Measurements from ENCODE around the gene PKNOX2. TPM values are rescaled to one million over a fixed set of nuclear protein-coding genes. Genes with fewer than 3 reads are reported as not detected.

Gene PKNOX2
- total and polyA plus RNA-seq, 2 donors = 4.7 to 6.5 TPM

- WGBS = 31% methylated on average over 10 of the region's 10 CpGs
- DNase-seq (ENCODE audit: extremely low spot score) = no peak
- no peaks in the 10 kb centered on the region for H3K4me1 ChIP-seq (ENCODE audit: insufficient read depth)
- no peak overlapping the region for H3K4me3 ChIP-seq (ENCODE audit: low read depth, low read length)
- H3K27ac ChIP-seq (ENCODE audit: low read depth) = no peak overlapping the region
- H3K36me3 ChIP-seq (ENCODE audit: insufficient read depth) = no peaks in the 10 kb centered on the region
These were observed 287.0 kb downstream of the PKNOX2 start for GRCh38 chr11:125451400-125452124.

- WGBS = 84% methylated on average over 7 of the region's 7 CpGs
- Histone ChIP-seq H3K4me1 (ENCODE audit: insufficient read depth) (no peaks in the 10 kb centered on the region), H3K27ac (ENCODE audit: low read depth) (no peak overlapping the region), H3K36me3 (ENCODE audit: insufficient read depth) (no peaks in the 10 kb centered on the region), H3K4me3 (ENCODE audit: low read depth, low read length) (no peak overlapping the region)
- no peak for DNase-seq (ENCODE audit: extremely low spot score)
These were observed 287.5 kb downstream of the PKNOX2 start for GRCh38 chr11:125452125-125452470.

GRCh38 chr11:125454047-125454446 lies 289.5 kb downstream of the PKNOX2 start:
- 85% methylated on average over 6 of the region's 6 CpGs for WGBS
- no peaks in the 10 kb centered on the region for H3K36me3 ChIP-seq (ENCODE audit: insufficient read depth)
- DNase-seq (ENCODE audit: extremely low spot score) = no peak
- no peak overlapping the region for H3K4me3 ChIP-seq (ENCODE audit: low read depth, low read length)
- H3K27ac ChIP-seq (ENCODE audit: low read depth) = no peak overlapping the region
- H3K4me1 ChIP-seq (ENCODE audit: insufficient read depth) = no peaks in the 10 kb centered on the region

- 91% methylated on average over 13 of the region's 13 CpGs for WGBS
- no peak overlapping the region for H3K4me3 ChIP-seq (ENCODE audit: low read depth, low read length)
These were observed 291.3 kb downstream of the PKNOX2 start for GRCh38 chr11:125455851-125456250.

GRCh38 chr11:125457814-125458343 lies 293.3 kb downstream of the PKNOX2 start:
- H3K27ac ChIP-seq (ENCODE audit: low read depth) = no peak overlapping the region
- no peak overlapping the region for H3K4me3 ChIP-seq (ENCODE audit: low read depth, low read length)
- no peaks in the 10 kb centered on the region for H3K4me1 ChIP-seq (ENCODE audit: insufficient read depth)
- H3K36me3 ChIP-seq (ENCODE audit: insufficient read depth) = no peaks in the 10 kb centered on the region
- WGBS = 29% methylated on average over 12 of the region's 12 CpGs
- no peak for DNase-seq (ENCODE audit: extremely low spot score)

More at GRCh38 chr11:125455851-125456250, 291.3 kb downstream of the PKNOX2 start:
- Histone ChIP-seq H3K4me1 (ENCODE audit: insufficient read depth) (no peaks in the 10 kb centered on the region), H3K27ac (ENCODE audit: low read depth) (no peak overlapping the region), H3K36me3 (ENCODE audit: insufficient read depth) (no peaks in the 10 kb centered on the region)
- DNase-seq (ENCODE audit: extremely low spot score) = no peak

GRCh38 chr11:125460275-125460674 lies 295.7 kb downstream of the PKNOX2 start:
- H3K4me3 ChIP-seq (ENCODE audit: low read depth, low read length) = no peak overlapping the region
- WGBS = 87% methylated on average over 6 of the region's 6 CpGs
- H3K27ac ChIP-seq (ENCODE audit: low read depth) = no peak overlapping the region
- no peak for DNase-seq (ENCODE audit: extremely low spot score)
- H3K4me1 ChIP-seq (ENCODE audit: insufficient read depth) = no peaks in the 10 kb centered on the region
- no peaks in the 10 kb centered on the region for H3K36me3 ChIP-seq (ENCODE audit: insufficient read depth)

- WGBS = 74% methylated on average over 5 of the region's 5 CpGs
- H3K4me3 ChIP-seq (ENCODE audit: low read depth, low read length) = no peak overlapping the region
- H3K4me1 ChIP-seq (ENCODE audit: insufficient read depth) = no peaks in the 10 kb centered on the region
- no peak for DNase-seq (ENCODE audit: extremely low spot score)
- H3K27ac ChIP-seq (ENCODE audit: low read depth) = no peak overlapping the region
- no peaks in the 10 kb centered on the region for H3K36me3 ChIP-seq (ENCODE audit: insufficient read depth)
These were observed 299.2 kb downstream of the PKNOX2 start for GRCh38 chr11:125463590-125464269.

GRCh38 chr11:125464270-125464662 lies 299.7 kb downstream of the PKNOX2 start:
- DNase-seq (ENCODE audit: extremely low spot score) = no peak
- 80% methylated on average over 4 of the region's 4 CpGs for WGBS
- no peak overlapping the region for H3K27ac ChIP-seq (ENCODE audit: low read depth)

GRCh38 chr11:125464666-125465065 lies 300.1 kb downstream of the PKNOX2 start:
- Histone ChIP-seq H3K27ac (ENCODE audit: low read depth) (no peak overlapping the region), H3K36me3 (ENCODE audit: insufficient read depth) (no peaks in the 10 kb centered on the region), H3K4me1 (ENCODE audit: insufficient read depth) (no peaks in the 10 kb centered on the region), H3K4me3 (ENCODE audit: low read depth, low read length) (no peak overlapping the region)
- WGBS = 93% methylated on average over 8 of the region's 8 CpGs
- DNase-seq (ENCODE audit: extremely low spot score) = no peak

More at GRCh38 chr11:125464270-125464662, 299.7 kb downstream of the PKNOX2 start:
- Histone ChIP-seq H3K4me3 (ENCODE audit: low read depth, low read length) (no peak overlapping the region), H3K36me3 (ENCODE audit: insufficient read depth) (no peaks in the 10 kb centered on the region), H3K4me1 (ENCODE audit: insufficient read depth) (no peaks in the 10 kb centered on the region)

- Histone ChIP-seq H3K4me1 (ENCODE audit: insufficient read depth) (no peaks in the 10 kb centered on the region), H3K4me3 (ENCODE audit: low read depth, low read length) (no peak overlapping the region), H3K36me3 (ENCODE audit: insufficient read depth) (no peaks in the 10 kb centered on the region), H3K27ac (ENCODE audit: low read depth) (no peak overlapping the region)
- 76% methylated on average over 2 of the region's 2 CpGs for WGBS
- no peak for DNase-seq (ENCODE audit: extremely low spot score)
These were observed 300.7 kb downstream of the PKNOX2 start for GRCh38 chr11:125465255-125465654.

GRCh38 chr11:125465701-125466100 lies 301.1 kb downstream of the PKNOX2 start:
- H3K4me3 ChIP-seq (ENCODE audit: low read depth, low read length) = no peak overlapping the region
- no peak for DNase-seq (ENCODE audit: extremely low spot score)
- no peaks in the 10 kb centered on the region for H3K4me1 ChIP-seq (ENCODE audit: insufficient read depth)
- H3K27ac ChIP-seq (ENCODE audit: low read depth) = no peak overlapping the region
- no peaks in the 10 kb centered on the region for H3K36me3 ChIP-seq (ENCODE audit: insufficient read depth)
- WGBS = 51% methylated on average over 5 of the region's 5 CpGs

GRCh38 chr11:125468025-125468424 lies 303.5 kb downstream of the PKNOX2 start:
- H3K4me1 ChIP-seq (ENCODE audit: insufficient read depth) = no peaks in the 10 kb centered on the region
- H3K4me3 ChIP-seq (ENCODE audit: low read depth, low read length) = no peak overlapping the region
- H3K27ac ChIP-seq (ENCODE audit: low read depth) = no peak overlapping the region
- DNase-seq (ENCODE audit: extremely low spot score) = no peak
- H3K36me3 ChIP-seq (ENCODE audit: insufficient read depth) = no peaks in the 10 kb centered on the region

- DNase-seq (ENCODE audit: extremely low spot score) = no peak
- Histone ChIP-seq H3K4me1 (ENCODE audit: insufficient read depth) (no peaks in the 10 kb centered on the region), H3K36me3 (ENCODE audit: insufficient read depth) (no peaks in the 10 kb centered on the region), H3K27ac (ENCODE audit: low read depth) (no peak overlapping the region), H3K4me3 (ENCODE audit: low read depth, low read length) (no peak overlapping the region)
- WGBS = 94% methylated on average over 2 of the region's 2 CpGs
These were observed 304.3 kb downstream of the PKNOX2 start for GRCh38 chr11:125468852-125469251.

GRCh38 chr11:125470355-125470754 lies 305.8 kb downstream of the PKNOX2 start:
- DNase-seq (ENCODE audit: extremely low spot score) = no peak
- 92% methylated on average over 2 of the region's 2 CpGs for WGBS
- Histone ChIP-seq H3K4me3 (ENCODE audit: low read depth, low read length) (no peak overlapping the region), H3K4me1 (ENCODE audit: insufficient read depth) (no peaks in the 10 kb centered on the region), H3K36me3 (ENCODE audit: insufficient read depth) (no peaks in the 10 kb centered on the region), H3K27ac (ENCODE audit: low read depth) (no peak overlapping the region)
